Mesenteric fat pad (tissue), 1 donor: Measurements from ENCODE around the gene SLC52A3. TPM values are rescaled to one million over a fixed set of nuclear protein-coding genes. Genes with fewer than 3 reads are reported as not detected.

Experiments used
- DNase-seq: peaks from one replicate; pipeline ENCODE4 v3.0.0-alpha.2; 2020; ENCODE audit warnings: low spot score
- total RNA-seq: library from RNA; stranded (reverse); fragmentation: NEBNext Ultra II Directional; extraction: Animal tissue kit (Norgen Biotek cat#: 25700); gene quantifications from one replicate; pipeline ENCODE4 v1.2.1, GENCODE V29; 2021
- donor health status: DM: yes; HTN: yes; CAD: no.

SLC52A3 gene
- total RNA-seq, 1 donor from 2014 or later: 2.2 TPM

DNA sequence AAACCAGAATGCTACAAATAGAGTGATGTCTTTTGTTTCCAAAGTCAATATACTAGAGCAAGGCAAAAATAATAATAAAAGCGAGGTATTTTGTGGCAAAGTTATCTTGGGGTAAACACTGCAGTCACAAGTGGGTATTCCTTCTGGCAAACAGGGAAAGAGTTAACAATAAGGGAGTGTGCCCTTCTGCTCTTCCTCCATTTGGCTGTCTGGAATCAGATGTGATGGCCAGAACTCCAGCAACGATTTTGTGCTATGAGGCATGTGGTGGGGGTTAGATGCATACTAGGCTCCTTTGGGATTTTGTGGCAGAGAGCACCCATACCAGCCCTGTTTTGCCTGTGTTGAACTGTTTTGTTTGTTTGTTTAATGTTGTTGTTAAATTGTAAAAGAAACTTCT is 2.4 kb upstream of the SLC52A3 start:
- no peak for DNase-seq

DNA sequence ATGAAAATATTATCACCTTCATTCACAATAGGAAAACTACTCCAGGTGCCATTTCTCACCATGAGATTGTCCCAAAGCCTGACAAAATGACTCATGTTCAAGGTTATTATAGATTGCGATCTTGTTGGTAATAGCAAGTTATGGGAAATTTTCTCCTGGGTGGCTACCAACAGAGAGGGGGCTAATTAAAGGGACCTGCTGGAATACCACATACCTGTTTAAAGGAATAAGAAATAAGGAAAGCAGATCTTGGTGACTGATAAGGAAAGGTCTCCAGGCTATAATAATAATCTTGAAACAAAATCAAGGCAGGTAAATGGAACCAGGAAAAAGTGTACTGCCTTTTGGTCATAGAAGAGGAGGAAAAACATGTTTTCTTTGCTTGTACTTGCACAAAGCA is 1.4 kb downstream of the SLC52A3 start:
- DNase-seq: no peak

DNA sequence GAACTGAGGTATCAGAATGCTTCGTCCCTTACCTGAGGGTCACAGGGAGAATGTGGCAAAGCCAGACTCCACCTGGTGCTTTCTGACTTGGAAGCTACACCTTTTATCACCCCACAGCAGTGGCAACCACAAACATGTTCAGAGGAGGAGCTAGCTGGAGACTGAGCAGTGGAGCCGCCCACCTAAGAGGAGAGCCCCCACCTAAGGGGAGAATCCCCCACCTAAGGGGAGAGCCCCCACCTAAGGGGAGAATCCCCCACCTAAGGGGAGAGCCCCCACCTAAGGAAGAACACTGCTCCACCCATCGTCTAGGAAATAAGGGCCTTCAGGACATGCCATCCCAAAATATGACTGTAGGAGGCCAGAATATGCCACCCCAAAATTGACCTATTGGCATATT is 4.0 kb downstream of the SLC52A3 start:
- no peak for DNase-seq

DNA sequence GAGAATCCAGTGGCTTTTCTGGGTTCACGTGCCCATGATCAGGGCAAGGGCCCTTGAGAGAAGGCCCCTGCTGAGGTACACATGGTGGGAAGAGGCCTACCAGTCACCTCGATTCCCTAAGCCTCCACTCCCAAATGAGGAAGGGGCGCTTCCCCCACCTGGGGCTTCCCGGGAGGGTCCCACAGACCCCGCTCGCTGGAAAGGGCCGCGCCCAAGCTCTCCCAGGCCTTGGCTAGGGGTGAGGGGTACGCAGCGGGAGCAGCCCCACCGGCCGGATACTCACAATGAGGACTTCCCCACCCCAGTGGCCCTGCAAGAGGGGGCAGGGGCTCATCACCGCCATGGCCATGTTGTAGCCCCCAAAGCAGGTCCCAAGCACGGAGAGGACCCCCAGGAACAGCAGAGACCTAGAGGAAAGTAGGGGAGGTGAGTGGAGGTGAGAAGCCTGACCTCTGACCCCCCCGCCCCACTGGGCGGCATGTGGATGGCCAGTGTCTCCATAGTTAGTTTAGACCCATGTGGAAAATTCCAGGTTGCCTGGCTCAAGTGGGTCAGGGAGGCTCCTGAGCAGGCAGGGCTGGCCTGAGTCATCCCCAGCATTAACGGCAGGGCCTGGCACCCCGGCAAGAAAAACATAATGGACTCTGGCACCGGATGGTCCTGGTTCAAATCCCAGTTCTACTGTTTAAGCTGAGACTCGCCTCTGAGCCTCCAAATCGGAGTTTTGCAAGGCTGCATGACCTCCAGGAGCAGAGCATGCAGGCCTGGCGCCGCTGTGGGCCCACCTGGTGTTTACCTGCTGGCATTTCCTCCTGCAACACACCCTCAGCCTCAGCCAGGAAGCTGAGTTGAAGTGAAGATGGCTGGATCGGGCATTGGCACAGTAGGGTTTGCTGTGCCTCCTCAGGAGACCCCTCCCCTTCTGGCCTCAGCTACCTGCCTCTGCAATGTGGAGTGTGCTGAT is 6.6 kb downstream of the SLC52A3 start:
- peak; percentile 86 for DNase-seq

DNA sequence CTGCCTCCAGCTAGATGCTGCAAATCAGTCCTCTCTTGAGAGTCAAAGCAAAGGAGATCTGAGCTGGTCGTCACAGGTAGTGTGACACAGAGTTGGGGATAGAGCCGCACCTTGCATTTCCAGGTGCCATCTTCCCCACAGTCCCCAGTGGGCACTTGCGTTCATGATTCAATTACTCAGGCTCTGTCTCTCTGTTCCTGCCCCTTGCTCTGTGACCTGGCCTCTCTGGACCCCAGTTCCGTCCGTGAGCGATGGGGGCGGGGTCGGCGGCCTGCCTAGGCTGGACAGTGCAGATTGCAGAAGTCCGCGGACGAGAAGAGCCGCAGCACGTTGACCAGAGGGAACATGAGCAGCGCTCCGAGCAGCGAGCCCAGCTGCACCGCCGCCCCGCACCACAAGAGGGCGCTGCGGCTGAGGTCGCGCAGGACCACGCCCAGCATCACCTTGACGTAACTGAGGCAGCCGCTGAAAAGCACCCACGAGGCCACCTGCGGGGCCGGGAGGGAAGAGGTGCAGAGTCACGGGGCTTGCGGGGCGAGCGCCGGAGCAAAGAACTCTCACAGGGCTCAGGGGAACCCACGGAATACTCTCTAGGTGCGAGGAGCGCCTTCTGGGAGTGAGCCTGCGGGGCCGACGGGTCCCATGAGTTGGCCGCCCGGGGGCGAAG is 7.4 kb downstream of the SLC52A3 start:
- DNase-seq: peak; percentile 85

DNA sequence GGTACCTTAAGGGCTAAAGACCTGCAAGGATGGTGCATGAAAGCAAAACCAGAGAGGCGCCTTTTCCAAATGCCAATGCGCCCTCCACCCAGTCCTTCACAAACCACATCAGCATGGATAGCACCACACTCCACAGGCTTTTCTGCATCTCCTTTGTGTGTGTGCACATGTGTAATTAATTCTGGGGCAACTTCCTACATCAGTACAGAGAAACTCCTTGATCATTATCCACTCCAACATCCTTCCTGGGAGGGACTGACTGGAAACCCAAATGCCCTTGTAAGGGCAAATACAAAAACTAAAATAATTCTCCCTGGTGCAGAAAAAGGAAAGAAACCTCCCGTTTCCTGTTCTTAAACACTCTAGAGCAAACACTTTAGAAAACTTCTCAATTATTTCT is 10.8 kb downstream of the SLC52A3 start:
- no peak for DNase-seq

DNA sequence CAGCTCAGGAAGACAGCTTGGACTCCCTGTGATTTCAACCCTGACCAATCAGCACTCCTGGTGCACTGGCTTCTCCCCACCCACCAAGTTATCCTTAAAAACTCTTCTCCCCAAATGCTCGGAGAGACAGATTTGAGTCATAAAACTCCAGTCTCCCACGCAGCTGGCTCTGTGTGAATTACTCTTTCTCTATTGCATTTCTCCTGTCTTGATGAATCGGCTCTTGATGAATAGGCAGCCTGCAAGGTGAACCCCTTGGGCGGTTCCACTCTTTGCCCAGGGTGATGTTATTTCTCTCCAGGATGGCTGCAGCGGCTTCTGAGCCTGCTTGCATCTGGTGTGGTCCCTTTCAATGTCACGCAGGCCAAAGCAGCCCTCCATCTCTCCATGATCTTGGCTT is 12.4 kb downstream of the SLC52A3 start:
- DNase-seq: no peak

DNA sequence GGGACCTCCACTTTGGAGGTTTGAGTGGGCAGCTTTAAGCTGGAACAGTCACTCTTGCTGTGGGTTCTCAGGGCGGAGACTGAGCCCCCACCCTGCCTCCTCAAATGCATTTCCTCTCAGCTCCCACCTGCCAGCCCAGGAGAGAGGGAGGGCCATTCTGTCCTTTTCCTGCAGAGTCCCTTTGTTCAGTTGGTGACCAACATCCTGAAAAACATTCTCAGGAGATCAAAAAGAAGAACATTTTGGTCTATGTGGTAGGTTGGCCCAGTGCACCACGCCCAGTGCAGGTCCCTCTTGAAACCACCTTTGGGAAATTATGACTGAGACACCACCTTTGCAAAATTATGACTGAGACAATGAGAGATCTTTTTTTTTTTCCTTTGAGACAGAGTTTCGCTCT is 13.4 kb downstream of the SLC52A3 start:
- DNase-seq: no peak

DNA sequence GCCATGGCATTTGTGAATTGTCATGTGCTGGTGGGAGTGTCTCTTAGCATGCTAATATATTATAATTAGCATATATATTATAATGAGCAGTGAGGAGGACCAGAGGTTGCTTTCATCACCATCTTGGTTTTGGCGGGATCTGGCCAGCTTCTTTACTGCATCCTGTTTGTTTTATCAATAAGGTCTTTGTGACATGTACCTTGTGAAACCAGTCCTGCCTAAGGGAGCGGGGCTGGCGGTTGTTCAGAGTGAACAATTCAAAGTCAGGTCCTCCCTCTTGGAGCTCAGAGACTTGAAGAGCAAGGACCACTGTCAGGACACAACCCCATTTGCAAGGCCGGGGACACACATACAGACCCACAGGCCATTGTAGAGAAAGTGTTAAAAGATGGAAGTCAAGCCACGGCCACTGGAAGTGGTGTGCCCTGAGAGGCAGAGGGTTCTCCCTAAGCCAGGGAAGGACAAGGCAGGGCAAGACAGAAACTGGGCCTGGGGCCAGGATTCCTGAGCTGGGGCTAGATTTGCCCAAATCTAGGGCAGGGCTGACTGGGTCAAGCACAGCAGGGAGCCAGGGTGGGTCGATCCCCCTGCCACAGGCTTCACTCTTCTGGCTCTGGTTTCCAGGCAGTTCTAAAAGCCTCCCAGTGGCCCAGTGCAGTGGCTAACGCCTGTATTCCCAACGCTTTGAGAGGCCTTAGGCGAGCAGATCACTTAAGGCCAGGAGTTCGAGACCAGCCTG is 14.2 kb downstream of the SLC52A3 start:
- DNase-seq: no peak

DNA sequence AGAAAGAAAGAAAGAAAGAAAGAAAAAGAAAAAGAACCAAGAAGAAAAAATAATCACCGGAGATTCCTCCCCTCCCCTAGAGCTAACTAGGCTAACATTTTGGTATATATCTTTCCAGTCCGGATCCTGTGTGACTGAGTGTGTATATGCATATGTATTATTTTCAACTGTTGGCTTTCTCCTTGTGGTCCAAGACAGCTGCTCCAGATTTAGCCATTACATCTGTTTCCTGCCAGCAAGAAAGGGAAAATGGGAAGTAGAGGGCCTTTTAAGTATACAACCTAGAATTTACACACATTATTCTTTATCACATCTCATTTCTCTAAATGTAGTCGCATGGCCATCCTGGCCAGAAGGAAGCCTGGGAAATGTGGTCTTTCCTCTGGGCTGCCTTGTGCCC is 15.2 kb downstream of the SLC52A3 start:
- DNase-seq: no peak

DNA sequence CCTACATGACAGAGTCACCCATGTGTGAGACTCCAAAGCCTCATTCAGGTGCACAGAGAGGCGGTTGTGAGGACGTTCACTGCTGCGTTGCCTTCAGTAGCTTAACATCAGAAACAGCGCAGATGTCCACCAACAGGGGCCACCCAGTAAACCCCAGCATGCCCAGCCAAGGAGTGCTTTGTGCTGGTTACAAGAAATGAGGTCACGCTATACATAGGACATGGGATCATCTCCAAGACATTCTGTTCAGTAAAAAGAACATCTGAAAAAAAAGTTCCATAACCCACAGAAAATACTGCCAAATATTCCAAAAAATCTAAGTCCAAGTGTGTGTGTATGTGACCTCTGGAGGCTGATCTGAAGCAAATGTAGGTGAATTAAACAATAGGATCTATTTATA is 16.0 kb downstream of the SLC52A3 start:
- DNase-seq: no peak

DNA sequence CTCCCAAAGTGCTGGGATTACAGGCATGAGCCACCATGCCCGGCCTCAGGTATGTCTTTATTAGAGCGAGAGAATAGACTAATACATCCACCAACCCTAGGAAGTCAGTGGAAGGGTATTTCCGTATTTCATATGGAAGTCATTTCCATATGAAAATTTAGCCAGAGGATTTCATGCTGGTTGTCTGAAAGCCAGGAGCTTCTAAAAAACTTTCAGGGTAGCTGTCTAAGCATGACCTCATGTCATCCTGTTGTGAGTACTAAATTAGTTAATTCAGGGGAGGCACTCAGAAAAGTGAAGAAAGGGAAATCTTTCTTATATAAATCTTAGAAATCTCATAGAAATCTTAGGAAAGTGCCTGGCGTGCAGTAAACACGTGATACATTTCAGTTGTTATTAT is 16.5 kb downstream of the SLC52A3 start:
- DNase-seq: no peak

DNA sequence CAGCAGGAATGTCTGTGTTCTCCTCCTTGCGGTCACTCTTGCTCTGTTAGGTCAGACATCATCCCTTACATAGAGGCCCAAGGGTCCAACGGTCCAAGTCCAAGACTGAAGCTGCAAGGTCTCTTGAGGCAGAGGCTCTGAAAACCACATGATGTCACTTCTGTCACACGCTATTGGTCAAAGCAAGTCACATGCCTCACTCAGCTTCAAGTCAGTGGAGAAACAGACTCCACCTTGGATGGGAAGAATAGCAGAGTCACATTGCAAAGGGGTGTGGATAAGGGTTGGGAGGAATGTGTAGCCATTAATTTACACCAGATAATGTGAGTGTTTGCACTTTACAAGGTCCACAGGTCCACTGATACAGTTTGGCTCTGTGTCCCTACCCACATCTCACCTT is 17.5 kb downstream of the SLC52A3 start:
- no peak for DNase-seq

DNA sequence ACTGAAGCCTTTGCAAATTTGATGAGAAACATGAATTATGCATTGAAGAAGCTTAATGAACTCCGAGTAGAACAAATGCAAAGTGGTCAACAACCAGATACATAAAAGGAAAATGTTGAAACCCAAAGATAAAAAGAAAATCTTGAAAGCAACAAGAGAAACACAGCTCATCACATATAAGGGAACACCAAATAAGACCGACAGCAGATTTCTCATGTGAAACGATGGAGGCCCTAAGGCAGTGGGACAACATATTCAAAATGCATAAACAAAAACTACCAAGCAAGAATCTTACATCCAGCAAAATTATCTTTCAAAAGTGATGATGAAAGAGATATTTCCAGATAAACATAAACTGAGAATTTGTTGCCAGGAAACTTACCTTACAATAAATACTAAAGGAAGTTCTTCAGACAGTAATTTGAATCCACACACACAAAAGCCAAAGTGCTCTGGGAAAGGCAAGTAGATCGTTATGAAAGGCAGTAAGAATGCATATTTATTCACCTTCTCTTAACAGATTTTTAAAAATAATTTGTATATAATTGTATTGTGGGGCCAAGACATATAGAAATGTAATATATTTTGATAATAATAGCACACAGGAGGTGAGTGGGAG is 22.5 kb downstream of the SLC52A3 start:
- no peak for DNase-seq

DNA sequence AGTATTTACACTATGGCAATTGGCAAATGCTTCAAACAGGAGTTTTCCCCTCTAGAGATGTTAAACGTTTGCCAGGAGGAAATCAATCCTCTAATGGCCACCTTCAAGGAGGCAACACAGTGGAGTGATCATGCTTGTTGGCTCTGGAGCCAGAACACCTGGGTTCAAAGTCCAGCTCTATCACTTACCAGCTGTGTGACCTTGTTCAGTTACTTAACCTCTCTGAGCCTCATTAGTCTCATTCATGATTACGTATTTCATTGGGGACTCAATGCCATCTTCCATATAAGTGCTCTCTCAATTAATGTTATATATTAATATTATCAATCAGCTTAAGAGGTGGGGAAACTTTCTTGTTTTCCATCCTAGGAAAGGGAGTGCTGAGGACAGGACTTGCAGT is 26.1 kb downstream of the SLC52A3 start:
- no peak for DNase-seq

DNA sequence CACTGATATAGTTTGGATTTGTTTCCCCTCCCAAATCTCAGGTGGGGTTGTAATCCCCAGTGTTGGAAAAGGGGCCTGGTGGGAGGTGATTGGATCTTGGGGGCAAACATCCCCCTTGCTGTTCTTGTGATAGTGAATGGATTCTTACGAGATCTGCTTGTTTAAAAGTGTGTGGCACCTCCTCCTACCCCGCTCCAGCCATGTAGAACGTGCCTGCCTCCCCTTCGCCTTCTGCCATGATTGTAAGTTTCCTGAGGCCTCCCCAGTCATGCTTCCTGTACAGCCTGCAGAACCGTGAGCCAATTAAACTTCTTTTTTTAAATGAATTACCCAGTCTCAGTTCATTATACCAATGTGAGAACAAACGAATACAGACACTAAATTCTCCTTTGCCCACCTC is 26.7 kb downstream of the SLC52A3 start:
- no peak for DNase-seq

DNA sequence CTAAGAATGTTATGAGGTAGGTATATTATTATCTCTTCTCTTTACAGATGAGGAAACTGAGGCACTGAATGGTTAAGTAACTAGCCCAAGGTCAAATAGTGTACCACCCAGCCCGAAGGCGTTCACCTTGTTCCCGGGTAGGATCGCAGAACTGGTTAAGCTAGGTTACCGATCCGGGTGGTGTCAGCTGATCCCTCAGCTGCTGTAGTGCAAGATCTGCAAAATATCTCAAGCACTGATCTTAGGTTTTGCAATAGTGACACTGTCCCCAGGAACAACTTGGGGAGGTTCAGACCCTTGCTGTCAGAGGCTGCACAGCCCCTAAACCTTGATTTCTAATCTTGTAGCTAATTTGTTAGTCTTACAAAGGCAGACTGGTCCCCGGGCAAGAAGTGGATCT is 28.1 kb downstream of the SLC52A3 start:
- DNase-seq: no peak

DNA sequence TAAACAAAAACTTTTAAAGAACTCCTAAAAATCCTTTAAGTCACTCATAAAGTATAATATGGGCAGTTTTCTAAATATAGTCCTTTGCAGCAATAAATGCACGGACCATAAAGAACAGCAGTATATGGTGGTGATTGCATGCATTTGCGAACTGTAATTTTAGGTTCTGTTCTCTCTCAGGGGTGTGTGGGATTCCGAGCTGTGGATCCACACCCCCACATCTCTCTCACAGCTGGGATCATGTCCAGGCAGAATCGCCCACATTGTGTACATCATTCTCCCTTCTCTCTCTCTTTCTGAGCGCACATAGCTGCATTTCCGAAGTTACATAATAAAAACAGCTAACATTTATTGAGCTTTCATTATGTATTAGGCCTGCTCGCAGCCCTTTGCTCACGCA is 28.6 kb downstream of the SLC52A3 start:
- no peak for DNase-seq

DNA sequence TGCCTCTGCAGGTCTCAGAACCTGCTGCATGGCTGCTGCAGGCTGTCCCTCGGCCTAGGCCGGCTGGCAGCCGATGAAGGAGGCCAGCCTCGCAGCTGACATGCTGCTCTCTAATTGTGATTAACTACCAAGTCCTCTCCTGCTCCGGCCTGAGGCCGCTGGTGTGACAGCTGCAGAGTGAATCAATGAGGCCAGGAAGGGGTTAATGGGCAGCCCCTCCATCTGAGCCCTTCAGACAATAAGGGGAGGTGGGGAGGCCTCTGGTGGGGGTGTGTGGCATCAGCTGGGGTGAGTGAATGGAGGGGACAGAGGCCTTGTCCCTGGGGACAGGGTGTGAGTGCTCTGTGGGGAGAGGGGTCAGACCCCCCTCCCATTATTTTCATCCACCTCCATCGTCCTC is 34.4 kb downstream of the SLC52A3 start:
- DNase-seq: no peak

DNA sequence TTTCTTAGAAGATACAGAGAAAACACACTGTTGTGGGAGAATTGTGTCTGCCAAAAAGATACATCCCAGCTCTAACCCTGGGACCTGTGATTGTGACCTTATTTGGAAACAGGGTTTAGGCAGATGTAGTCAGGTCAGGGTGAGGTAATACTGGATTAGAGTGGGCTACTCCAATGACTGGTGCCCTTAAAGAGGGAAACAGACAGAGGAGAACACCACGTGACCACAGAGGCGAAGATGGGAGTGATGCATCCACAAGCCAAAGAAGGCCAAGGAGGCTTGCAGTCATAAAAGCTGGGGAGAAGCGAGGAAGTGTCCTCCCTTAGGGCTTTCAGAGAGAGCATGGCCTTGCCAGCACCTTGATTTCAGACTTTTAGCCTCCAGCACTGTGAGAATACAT is 35.6 kb downstream of the SLC52A3 start:
- DNase-seq: no peak

DNA sequence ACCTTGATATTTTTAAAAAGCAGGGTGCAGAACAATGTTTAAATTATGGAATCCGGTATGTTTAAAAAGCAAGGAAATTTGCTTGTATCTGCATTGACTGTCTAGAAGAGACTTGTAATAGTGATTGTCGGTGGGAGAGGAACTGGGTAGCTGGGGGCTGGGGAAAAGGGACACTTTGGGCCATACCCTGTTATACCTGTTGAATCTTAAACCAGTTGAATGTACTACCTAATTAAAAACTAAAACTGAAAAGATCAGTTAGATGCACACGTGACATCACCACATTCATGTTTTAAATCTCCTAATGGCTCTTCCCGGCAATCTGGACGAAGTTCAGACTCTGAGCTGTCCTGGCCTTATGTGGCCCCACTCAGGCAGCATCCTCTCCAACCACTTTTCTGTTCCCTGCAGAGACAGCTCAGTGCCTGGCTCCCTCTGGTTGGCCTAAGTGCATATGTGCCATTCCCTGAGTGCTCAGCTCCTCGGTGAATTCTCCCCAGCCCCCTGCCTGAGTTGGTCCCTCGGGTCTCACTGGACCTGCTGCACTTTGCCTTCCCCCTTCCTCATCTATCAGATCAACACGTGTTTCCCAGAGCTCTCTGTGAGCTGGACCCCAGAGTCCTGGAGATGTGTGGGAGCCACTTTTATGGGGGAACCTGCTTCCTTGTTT is 36.3 kb downstream of the SLC52A3 start:
- no peak for DNase-seq
